Inferior parietal cortex (tissue), 1 donor: ENCODE results near the gene CFAP20DC.
"Not testable (repeated sequence)": the region's sequence is repeated elsewhere in the genome, so short reads cannot be mapped to it uniquely, and the experiment has no call there.

Experiments
- DNase-seq: peaks from one replicate; pipeline ENCODE4 v3.0.0-alpha.2; 2016; ENCODE audit errors: extremely low spot score

The CFAP20DC gene

GRCh38 chr3:58963928-58964503 lies 85.8 kb downstream of the CFAP20DC start:
- no peak for DNase-seq

GRCh38 chr3:58962816-58963215 lies 87.0 kb downstream of the CFAP20DC start:
- no peak for DNase-seq

GRCh38 chr3:58962040-58962651 lies 87.7 kb downstream of the CFAP20DC start:
- no peak for DNase-seq

GRCh38 chr3:58955308-58955707 lies 94.5 kb downstream of the CFAP20DC start:
- no peak for DNase-seq

- DNase-seq: no peak
Measured at GRCh38 chr3:58953288-58953687, 96.5 kb downstream of the CFAP20DC start.

GRCh38 chr3:58952128-58952917 lies 97.5 kb downstream of the CFAP20DC start:
- DNase-seq: no peak

- DNase-seq: no peak
Measured at GRCh38 chr3:58948018-58948417, 101.8 kb downstream of the CFAP20DC start.

- no peak for DNase-seq
Measured at GRCh38 chr3:58946875-58947274, 103.0 kb downstream of the CFAP20DC start.

GRCh38 chr3:58938057-58938456 lies 111.8 kb downstream of the CFAP20DC start:
- DNase-seq: no peak

GRCh38 chr3:58924578-58924977 lies 125.2 kb downstream of the CFAP20DC start:
- no peak for DNase-seq

GRCh38 chr3:58900386-58900785 lies 149.4 kb downstream of the CFAP20DC start:
- DNase-seq: no peak

GRCh38 chr3:58899953-58900298 lies 149.9 kb downstream of the CFAP20DC start:
- DNase-seq: no peak

- DNase-seq: no peak
Measured at GRCh38 chr3:58899159-58899952, 150.5 kb downstream of the CFAP20DC start.

- DNase-seq: no peak
Measured at GRCh38 chr3:58898513-58898912, 151.3 kb downstream of the CFAP20DC start.

- DNase-seq: no peak
Measured at GRCh38 chr3:58897646-58898045, 152.2 kb downstream of the CFAP20DC start.

- not testable (repeated sequence) for DNase-seq
Measured at GRCh38 chr3:58895678-58896077, 154.1 kb downstream of the CFAP20DC start.

- not testable (repeated sequence) for DNase-seq
Measured at GRCh38 chr3:58892526-58892925, 157.3 kb downstream of the CFAP20DC start.

GRCh38 chr3:58888087-58888486 lies 161.7 kb downstream of the CFAP20DC start:
- no peak for DNase-seq

GRCh38 chr3:58884453-58884852 lies 165.4 kb downstream of the CFAP20DC start:
- DNase-seq: no peak

GRCh38 chr3:58880182-58880581 lies 169.6 kb downstream of the CFAP20DC start:
- no peak for DNase-seq

GRCh38 chr3:58874795-58875194 lies 175.0 kb downstream of the CFAP20DC start:
- DNase-seq: no peak

- DNase-seq: no peak
Measured at GRCh38 chr3:58874248-58874741, 175.5 kb downstream of the CFAP20DC start.
